ENCODE measurements around the gene NUDT2.

NUDT2 gene

DNA sequence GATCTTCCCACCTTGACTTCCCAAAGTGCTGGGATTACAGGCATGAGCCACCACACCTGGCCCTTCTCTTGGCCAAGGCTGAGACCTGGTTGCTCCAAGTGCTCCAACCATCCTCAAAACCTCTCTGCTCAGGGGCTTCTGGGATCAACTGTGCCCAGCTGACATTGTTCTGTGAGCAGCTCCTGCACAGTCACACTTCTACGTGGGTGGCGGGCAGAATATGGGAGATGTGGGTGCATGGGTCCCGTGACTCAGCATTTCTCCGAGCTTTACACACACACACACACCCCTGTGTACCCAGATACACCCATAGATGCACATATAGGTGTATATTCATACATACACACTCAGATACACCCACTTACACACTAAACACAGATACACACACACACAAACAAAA lies 57.9 kb downstream of the NUDT2 start:
- no peak for DNase-seq

GRCh38 chr9:34392511-34392910 lies 63.1 kb downstream of the NUDT2 start:
- no peak for DNase-seq

Measured in stimulated activated CD8-positive, alpha-beta memory T cell treated with anti-CD3 and anti-CD28 coated beads, Interleukin-4, amount 100 ng/mL, for 48 hours (primary cell).